GM23338 (cell line): ENCODE measurements around the gene UNC5B. TPM values are rescaled to one million over a fixed set of nuclear protein-coding genes. Genes with fewer than 3 reads are reported as not detected.

Experiments used
- ATAC-seq: fragments of 200-7000 bp; cut with Tn5 transposase; 3 replicates; pipeline ENCODE4 v1.9.1; 2020
- DNase-seq: peaks from one replicate; pipeline ENCODE4 v3.0.0-alpha.2; 2015; ENCODE audit warnings: low spot score
- H2AFZ ChIP-seq: fragments of 200-600 bp; sonication (generic); 2 replicates; pipeline ENCODE4 v1.8.0; 2016; ENCODE audit warnings: antibody characterized with exemption, mild to moderate bottlenecking, moderate library complexity
- H3F3A ChIP-seq: fragments of 200-600 bp; sonication (generic); replicated peaks from 2 replicates; pipeline ENCODE4 v1.8.0; 2017; ENCODE audit warnings: antibody characterized with exemption, mixed run types, low read depth
- H3K27ac ChIP-seq: fragments of 200-600 bp; sonication (generic); 2 replicates; pipeline ENCODE4 v1.6.1; 2016; ENCODE audit warnings: low read depth
- H3K27me3 ChIP-seq: fragments of 200-600 bp; sonication (generic); 2 replicates; pipeline ENCODE4 v1.8.0; 2016; ENCODE audit warnings: mild to moderate bottlenecking, mixed run types, moderate library complexity; ENCODE audit not compliant: insufficient read depth
- H3K36me3 ChIP-seq: fragments of 200-600 bp; sonication (generic); 2 replicates; pipeline ENCODE4 v1.8.0; 2016; ENCODE audit warnings: mild to moderate bottlenecking; ENCODE audit not compliant: insufficient read depth
- H3K4me1 ChIP-seq: fragments of 200-600 bp; sonication (generic); 2 replicates; pipeline ENCODE4 v1.8.0; 2016; ENCODE audit warnings: mild to moderate bottlenecking, moderate library complexity; ENCODE audit not compliant: insufficient read depth
- H3K4me2 ChIP-seq: fragments of 200-600 bp; sonication (generic); 2 replicates; pipeline ENCODE4 v1.7.1; 2017; ENCODE audit warnings: mixed run types
- H3K4me3 ChIP-seq: fragments of 200-600 bp; sonication (generic); 2 replicates; pipeline ENCODE4 v1.6.1; 2016; ENCODE audit warnings: mixed run types
- H3K79me2 ChIP-seq: fragments of 200-600 bp; sonication (generic); replicated peaks from 2 replicates; pipeline ENCODE4 v1.8.0; 2017; ENCODE audit warnings: mild to moderate bottlenecking; ENCODE audit not compliant: insufficient read depth
- H3K9me2 ChIP-seq: fragments of 200-600 bp; sonication (generic); 2 replicates; pipeline ENCODE4 v1.8.0; 2017; ENCODE audit not compliant: insufficient read depth
- H4K20me1 ChIP-seq: fragments of 200-600 bp; sonication (generic); replicated peaks from 2 replicates; pipeline ENCODE4 v1.8.0; 2017; ENCODE audit warnings: mild to moderate bottlenecking; ENCODE audit not compliant: insufficient read depth
- H3K27ac Mint-ChIP-seq: 2 replicates; pipeline ENCODE4 v1.8.0; 2020; ENCODE audit warnings: inconsistent platforms, mild to moderate bottlenecking, moderate library complexity, mixed read lengths
- H3K27me3 Mint-ChIP-seq: 3 replicates; pipeline ENCODE4 v1.8.0; 2022; ENCODE audit warnings: low read depth, mild to moderate bottlenecking, moderate library complexity, mixed read lengths, inconsistent platforms; ENCODE audit not compliant: insufficient read depth, poor library complexity
- H3K36me3 Mint-ChIP-seq: 3 replicates; pipeline ENCODE4 v1.8.0; 2021; ENCODE audit warnings: low read depth, mild to moderate bottlenecking, inconsistent platforms, moderate library complexity, mixed read lengths
- H3K4me1 Mint-ChIP-seq: 3 replicates; pipeline ENCODE4 v1.8.0; 2020; ENCODE audit warnings: mild to moderate bottlenecking, inconsistent platforms, mixed read lengths
- H3K4me3 Mint-ChIP-seq: 3 replicates; pipeline ENCODE4 v1.8.0; 2021; ENCODE audit warnings: moderate library complexity, mild to moderate bottlenecking, inconsistent platforms, mixed read lengths
- H3K9me3 Mint-ChIP-seq: 3 replicates; pipeline ENCODE4 v1.8.0; 2020; ENCODE audit warnings: moderate library complexity, mild to moderate bottlenecking, inconsistent platforms, mixed read lengths
- CREB1 ChIP-seq: fragments of 250-450 bp; sonication (Bioruptor Pico); IDR thresholded peaks from 2 replicates; pipeline ENCODE4 v1.5.0; 2020; ENCODE audit warnings: low read depth, mild to moderate bottlenecking, moderate library complexity
- EZH2 ChIP-seq: fragments of 200-600 bp; sonication (generic); IDR thresholded peaks from one replicate; pipeline ENCODE4 v1.8.0; 2017; ENCODE audit warnings: antibody characterized with exemption, mild to moderate bottlenecking, low read depth; ENCODE audit not compliant: unreplicated experiment
- EZH2phosphoT487 ChIP-seq: fragments of 200-600 bp; sonication (generic); IDR thresholded peaks from one replicate; pipeline ENCODE4 v1.8.1; 2018; ENCODE audit warnings: antibody characterized with exemption; ENCODE audit not compliant: unreplicated experiment
- JUNB ChIP-seq: IDR thresholded peaks from one replicate; pipeline ENCODE4 v1.6.1; 2016; ENCODE audit warnings: antibody characterized with exemption; ENCODE audit not compliant: unreplicated experiment
- NANOG ChIP-seq: IDR thresholded peaks from 2 replicates; pipeline ENCODE4 v1.6.1; 2016; ENCODE audit warnings: antibody characterized with exemption, borderline replicate concordance
- POLR2AphosphoS5 ChIP-seq: IDR thresholded peaks from 2 replicates; pipeline ENCODE4 v1.6.1; 2016; ENCODE audit warnings: antibody characterized with exemption, low read depth
- STAT1 ChIP-seq: IDR thresholded peaks from one replicate; pipeline ENCODE4 v1.6.1; 2016; ENCODE audit warnings: antibody characterized with exemption; ENCODE audit not compliant: unreplicated experiment
- ZNF114 ChIP-seq: fragments of 250-450 bp; sonication (Bioruptor Pico); IDR thresholded peaks from 2 replicates; pipeline ENCODE4 v1.5.0; 2020; ENCODE audit warnings: mild to moderate bottlenecking, moderate library complexity
- polyA plus RNA-seq: library from polyadenylated mRNA; unstranded; fragments of >200 nt; fragmentation: Nextera tagmentation; extraction: Ambion mirVana; gene quantifications from 2 replicates; pipeline ENCODE4 v1.2.1, GENCODE V29; 2016
- total RNA-seq: library from RNA; depleted of rRNA; stranded (reverse); fragments of >200 nt; shearing (Covaris generic); gene quantifications from 2 replicates; pipeline ENCODE4 v1.2.3, GENCODE V29; 2014
- TF ChIP-seq, protein P1 (sequence below): IDR thresholded peaks from one replicate; pipeline ENCODE4 v1.6.1; 2018; ENCODE audit warnings: antibody characterized with exemption; ENCODE audit not compliant: unreplicated experiment
- TF ChIP-seq, protein P2 (sequence below): IDR thresholded peaks from 2 replicates; pipeline ENCODE4 v1.6.1; 2016; ENCODE audit warnings: antibody characterized with exemption
- TF ChIP-seq, protein P3 (sequence below), 2 experiments: fragments of 200-600 bp in 1 of 2; sonication (generic) in 1 of 2; conservative IDR thresholded peaks; 2 replicates each; pipeline versions ENCODE4 v1.5.1 to v1.6.1; 2016 to 2017; ENCODE audit warnings: antibody characterized with exemption in 2 of 2, low read depth in 2 of 2, mild to moderate bottlenecking in 2 of 2, moderate library complexity in 1 of 2
- TF ChIP-seq, protein P4 (sequence below): fragments of 250-450 bp; sonication (Bioruptor Pico); IDR thresholded peaks from 2 replicates; pipeline ENCODE4 v1.5.0; 2020; ENCODE audit warnings: mild to moderate bottlenecking, moderate library complexity

The UNC5B gene
- total and polyA plus RNA-seq, 2 experiments from 2014 or later: 8.0 to 31.2 TPM

DNA sequence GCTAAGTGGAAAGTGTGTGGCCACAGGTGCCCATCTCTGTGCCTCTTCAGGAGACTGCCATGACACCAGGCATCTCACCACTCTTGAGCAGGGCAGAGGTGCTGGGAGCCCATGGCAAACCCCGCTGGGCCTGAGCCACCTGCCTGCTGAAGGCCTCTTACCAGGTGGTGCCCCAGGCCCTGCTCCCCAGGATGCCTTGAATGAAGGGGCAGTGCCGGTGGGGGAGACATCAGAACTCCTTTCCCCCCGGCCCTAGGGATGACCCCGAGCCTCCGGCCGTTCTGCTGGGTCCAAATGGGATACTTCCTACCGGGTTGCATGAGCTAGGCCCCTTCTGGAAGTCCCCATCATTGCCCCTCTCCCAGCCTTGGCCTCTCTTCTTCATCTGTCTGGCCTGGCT is 37.6 kb downstream of the UNC5B start (continued):
- TF ChIP-seq, protein P1, sequence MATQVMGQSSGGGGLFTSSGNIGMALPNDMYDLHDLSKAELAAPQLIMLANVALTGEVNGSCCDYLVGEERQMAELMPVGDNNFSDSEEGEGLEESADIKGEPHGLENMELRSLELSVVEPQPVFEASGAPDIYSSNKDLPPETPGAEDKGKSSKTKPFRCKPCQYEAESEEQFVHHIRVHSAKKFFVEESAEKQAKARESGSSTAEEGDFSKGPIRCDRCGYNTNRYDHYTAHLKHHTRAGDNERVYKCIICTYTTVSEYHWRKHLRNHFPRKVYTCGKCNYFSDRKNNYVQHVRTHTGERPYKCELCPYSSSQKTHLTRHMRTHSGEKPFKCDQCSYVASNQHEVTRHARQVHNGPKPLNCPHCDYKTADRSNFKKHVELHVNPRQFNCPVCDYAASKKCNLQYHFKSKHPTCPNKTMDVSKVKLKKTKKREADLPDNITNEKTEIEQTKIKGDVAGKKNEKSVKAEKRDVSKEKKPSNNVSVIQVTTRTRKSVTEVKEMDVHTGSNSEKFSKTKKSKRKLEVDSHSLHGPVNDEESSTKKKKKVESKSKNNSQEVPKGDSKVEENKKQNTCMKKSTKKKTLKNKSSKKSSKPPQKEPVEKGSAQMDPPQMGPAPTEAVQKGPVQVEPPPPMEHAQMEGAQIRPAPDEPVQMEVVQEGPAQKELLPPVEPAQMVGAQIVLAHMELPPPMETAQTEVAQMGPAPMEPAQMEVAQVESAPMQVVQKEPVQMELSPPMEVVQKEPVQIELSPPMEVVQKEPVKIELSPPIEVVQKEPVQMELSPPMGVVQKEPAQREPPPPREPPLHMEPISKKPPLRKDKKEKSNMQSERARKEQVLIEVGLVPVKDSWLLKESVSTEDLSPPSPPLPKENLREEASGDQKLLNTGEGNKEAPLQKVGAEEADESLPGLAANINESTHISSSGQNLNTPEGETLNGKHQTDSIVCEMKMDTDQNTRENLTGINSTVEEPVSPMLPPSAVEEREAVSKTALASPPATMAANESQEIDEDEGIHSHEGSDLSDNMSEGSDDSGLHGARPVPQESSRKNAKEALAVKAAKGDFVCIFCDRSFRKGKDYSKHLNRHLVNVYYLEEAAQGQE: no peak
- TF ChIP-seq EZH2 (no peak), STAT1 (no peak), CREB1 (CRISPR knock-in tag) (no peak), JUNB (no peak), EZH2phosphoT487 (no peak), ZNF114 (no peak), NANOG (no peak)
- TF ChIP-seq, protein P2, sequence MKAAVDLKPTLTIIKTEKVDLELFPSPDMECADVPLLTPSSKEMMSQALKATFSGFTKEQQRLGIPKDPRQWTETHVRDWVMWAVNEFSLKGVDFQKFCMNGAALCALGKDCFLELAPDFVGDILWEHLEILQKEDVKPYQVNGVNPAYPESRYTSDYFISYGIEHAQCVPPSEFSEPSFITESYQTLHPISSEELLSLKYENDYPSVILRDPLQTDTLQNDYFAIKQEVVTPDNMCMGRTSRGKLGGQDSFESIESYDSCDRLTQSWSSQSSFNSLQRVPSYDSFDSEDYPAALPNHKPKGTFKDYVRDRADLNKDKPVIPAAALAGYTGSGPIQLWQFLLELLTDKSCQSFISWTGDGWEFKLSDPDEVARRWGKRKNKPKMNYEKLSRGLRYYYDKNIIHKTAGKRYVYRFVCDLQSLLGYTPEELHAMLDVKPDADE: no peak
- TF ChIP-seq, protein P3, sequence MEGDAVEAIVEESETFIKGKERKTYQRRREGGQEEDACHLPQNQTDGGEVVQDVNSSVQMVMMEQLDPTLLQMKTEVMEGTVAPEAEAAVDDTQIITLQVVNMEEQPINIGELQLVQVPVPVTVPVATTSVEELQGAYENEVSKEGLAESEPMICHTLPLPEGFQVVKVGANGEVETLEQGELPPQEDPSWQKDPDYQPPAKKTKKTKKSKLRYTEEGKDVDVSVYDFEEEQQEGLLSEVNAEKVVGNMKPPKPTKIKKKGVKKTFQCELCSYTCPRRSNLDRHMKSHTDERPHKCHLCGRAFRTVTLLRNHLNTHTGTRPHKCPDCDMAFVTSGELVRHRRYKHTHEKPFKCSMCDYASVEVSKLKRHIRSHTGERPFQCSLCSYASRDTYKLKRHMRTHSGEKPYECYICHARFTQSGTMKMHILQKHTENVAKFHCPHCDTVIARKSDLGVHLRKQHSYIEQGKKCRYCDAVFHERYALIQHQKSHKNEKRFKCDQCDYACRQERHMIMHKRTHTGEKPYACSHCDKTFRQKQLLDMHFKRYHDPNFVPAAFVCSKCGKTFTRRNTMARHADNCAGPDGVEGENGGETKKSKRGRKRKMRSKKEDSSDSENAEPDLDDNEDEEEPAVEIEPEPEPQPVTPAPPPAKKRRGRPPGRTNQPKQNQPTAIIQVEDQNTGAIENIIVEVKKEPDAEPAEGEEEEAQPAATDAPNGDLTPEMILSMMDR (conservative IDR thresholded peaks at IDR 0.05; ENCODE audit: low read depth in 2 of 2): no peak

DNA sequence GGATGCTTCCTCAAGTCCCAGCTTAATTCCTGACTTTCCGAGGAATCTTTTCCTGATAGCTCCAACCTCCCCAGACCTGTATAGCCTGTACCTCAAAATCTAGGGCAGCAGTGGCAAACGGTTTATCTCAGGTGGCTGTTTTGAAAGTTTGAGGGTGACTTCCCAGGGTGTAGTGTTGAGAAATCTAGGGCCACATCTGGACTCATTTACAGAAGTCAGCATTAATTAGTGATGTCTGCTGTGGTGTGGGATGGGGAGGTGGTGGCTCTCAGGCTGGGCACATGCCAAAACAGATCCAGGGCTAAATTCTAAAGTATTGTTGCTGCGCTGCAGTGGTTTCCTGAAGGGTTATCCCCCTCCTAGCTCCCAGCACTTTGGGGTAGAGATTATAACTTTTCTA is 38.0 kb downstream of the UNC5B start:
- H3K4me2 ChIP-seq: no peak overlapping the region
- H3K4me3 ChIP-seq: no peak overlapping the region
- peaks cover 2% of the 10 kb centered on the region for H4K20me1 ChIP-seq
- H3F3A ChIP-seq: no peaks in the 10 kb centered on the region
- no peak overlapping the region for H2AFZ ChIP-seq
- no peaks in the 10 kb centered on the region for H3K9me2 ChIP-seq
- H3K4me1 ChIP-seq: peaks cover 19% of the 10 kb centered on the region
- Mint-ChIP-seq H3K9me3 (no peaks in the 10 kb centered on the region), H3K36me3 (no peaks in the 10 kb centered on the region), H3K4me1 (peaks cover 64% of the 10 kb centered on the region), H3K27ac (no peak overlapping the region), H3K4me3 (no peak overlapping the region), H3K27me3 (peaks cover 17% of the 10 kb centered on the region)
- H3K79me2 ChIP-seq: peaks cover 19% of the 10 kb centered on the region
- no peaks in the 10 kb centered on the region for H3K27me3 ChIP-seq
- no peak for DNase-seq
- no peaks in the 10 kb centered on the region for H3K36me3 ChIP-seq
- no peak for ATAC-seq
- no peak overlapping the region for H3K27ac ChIP-seq
- TF ChIP-seq POLR2AphosphoS5: no peak
- no peak for TF ChIP-seq EZH2
- TF ChIP-seq ZNF114: no peak
- TF ChIP-seq NANOG: no peak
- TF ChIP-seq STAT1: no peak
- TF ChIP-seq, protein P4, sequence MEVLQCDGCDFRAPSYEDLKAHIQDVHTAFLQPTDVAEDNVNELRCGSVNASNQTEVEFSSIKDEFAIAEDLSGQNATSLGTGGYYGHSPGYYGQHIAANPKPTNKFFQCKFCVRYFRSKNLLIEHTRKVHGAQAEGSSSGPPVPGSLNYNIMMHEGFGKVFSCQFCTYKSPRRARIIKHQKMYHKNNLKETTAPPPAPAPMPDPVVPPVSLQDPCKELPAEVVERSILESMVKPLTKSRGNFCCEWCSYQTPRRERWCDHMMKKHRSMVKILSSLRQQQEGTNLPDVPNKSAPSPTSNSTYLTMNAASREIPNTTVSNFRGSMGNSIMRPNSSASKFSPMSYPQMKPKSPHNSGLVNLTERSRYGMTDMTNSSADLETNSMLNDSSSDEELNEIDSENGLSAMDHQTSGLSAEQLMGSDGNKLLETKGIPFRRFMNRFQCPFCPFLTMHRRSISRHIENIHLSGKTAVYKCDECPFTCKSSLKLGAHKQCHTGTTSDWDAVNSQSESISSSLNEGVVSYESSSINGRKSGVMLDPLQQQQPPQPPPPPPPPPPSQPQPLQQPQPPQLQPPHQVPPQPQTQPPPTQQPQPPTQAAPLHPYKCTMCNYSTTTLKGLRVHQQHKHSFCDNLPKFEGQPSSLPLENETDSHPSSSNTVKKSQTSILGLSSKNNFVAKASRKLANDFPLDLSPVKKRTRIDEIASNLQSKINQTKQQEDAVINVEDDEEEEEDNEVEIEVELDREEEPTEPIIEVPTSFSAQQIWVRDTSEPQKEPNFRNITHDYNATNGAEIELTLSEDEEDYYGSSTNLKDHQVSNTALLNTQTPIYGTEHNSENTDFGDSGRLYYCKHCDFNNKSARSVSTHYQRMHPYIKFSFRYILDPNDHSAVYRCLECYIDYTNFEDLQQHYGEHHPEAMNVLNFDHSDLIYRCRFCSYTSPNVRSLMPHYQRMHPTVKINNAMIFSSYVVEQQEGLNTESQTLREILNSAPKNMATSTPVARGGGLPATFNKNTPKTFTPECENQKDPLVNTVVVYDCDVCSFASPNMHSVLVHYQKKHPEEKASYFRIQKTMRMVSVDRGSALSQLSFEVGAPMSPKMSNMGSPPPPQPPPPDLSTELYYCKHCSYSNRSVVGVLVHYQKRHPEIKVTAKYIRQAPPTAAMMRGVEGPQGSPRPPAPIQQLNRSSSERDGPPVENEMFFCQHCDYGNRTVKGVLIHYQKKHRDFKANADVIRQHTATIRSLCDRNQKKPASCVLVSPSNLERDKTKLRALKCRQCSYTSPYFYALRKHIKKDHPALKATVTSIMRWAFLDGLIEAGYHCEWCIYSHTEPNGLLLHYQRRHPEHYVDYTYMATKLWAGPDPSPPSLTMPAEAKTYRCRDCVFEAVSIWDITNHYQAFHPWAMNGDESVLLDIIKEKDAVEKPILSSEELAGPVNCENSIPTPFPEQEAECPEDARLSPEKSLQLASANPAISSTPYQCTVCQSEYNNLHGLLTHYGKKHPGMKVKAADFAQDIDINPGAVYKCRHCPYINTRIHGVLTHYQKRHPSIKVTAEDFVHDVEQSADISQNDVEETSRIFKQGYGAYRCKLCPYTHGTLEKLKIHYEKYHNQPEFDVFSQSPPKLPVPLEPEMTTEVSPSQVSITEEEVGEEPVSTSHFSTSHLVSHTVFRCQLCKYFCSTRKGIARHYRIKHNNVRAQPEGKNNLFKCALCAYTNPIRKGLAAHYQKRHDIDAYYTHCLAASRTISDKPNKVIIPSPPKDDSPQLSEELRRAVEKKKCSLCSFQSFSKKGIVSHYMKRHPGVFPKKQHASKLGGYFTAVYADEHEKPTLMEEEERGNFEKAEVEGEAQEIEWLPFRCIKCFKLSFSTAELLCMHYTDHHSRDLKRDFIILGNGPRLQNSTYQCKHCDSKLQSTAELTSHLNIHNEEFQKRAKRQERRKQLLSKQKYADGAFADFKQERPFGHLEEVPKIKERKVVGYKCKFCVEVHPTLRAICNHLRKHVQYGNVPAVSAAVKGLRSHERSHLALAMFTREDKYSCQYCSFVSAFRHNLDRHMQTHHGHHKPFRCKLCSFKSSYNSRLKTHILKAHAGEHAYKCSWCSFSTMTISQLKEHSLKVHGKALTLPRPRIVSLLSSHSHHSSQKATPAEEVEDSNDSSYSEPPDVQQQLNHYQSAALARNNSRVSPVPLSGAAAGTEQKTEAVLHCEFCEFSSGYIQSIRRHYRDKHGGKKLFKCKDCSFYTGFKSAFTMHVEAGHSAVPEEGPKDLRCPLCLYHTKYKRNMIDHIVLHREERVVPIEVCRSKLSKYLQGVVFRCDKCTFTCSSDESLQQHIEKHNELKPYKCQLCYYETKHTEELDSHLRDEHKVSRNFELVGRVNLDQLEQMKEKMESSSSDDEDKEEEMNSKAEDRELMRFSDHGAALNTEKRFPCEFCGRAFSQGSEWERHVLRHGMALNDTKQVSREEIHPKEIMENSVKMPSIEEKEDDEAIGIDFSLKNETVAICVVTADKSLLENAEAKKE (CRISPR knock-in tag): no peak
